GM19099 (cell line): ENCODE measurements around the gene FBXO39.

Source experiments
- POLR2A ChIP-seq: IDR thresholded peaks from 3 replicates; pipeline ENCODE4 v1.6.1; 2011; ENCODE audit warnings: low read depth; ENCODE audit not compliant: insufficient read length; ENCODE audit errors: extremely low read depth

FBXO39 gene

DNA sequence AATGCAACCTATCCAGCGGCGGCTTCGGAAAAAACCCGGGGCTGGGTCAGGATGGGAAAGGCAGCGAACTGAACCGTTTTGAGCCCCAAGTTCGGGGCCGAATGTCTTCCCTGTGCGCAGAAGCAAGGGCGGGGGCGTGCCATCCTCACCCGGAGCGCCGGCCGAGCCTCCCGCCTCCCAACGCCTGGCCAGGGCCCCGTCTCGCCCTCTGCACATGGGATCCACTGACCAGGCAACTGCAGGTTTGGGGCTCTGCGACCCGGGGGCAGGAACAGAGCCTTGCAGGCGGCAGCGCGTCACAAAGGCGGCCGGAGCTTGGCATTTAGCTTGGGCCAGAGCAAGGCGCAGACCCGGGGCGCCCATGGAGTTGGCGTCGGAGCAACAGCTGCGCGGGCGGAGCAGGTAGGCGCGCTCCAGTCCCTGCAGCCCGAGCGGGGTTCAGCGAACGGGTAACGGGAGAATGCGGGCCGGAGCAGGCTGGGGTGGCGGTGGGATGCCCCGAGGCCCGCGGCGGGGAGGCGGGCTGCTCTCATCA, at the start of gene FBXO39:
Gene FBXO39 (plus strand): TSS at position 345 of the 535 bp plus-strand sequence. CDS start 3,654 bp downstream, outside the sequence.
- peak; percentile 51 for TF ChIP-seq POLR2A

- TF ChIP-seq POLR2A, result no peak
These were observed 46.5 kb upstream of the FBXO39 start for GRCh38 chr17:6729531-6729930.

GRCh38 chr17:6748617-6749016, 27.4 kb upstream of the FBXO39 start:
- TF ChIP-seq POLR2A, result no peak

- no peak for TF ChIP-seq POLR2A
These were observed 26.5 kb upstream of the FBXO39 start for GRCh38 chr17:6749519-6749918.

GRCh38 chr17:6752068-6752909, 23.7 kb upstream of the FBXO39 start:
- no peak for TF ChIP-seq POLR2A

- no peak for TF ChIP-seq POLR2A
These were observed 23.0 kb upstream of the FBXO39 start for GRCh38 chr17:6753006-6753445.

DNA sequence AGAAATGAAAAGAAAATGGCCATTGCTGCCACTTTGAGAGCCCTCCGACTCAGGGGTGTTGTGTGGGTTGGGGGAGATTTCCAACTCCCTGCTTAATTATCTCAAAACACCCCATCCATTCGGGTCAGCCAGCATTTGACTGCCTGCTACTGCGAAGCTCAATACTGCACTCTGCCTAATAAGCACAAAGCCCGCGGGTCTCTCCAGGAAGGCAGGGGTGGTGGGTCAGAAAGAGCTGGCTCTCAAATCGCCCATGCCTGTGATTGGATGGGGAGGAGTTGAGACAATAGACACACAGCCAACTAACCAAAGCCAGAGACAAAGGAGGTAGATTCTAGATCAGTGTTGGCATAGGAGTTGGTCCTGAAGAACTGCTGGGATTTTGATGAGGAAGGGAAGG, 22.5 kb upstream of the FBXO39 start:
- TF ChIP-seq POLR2A, result no peak

DNA sequence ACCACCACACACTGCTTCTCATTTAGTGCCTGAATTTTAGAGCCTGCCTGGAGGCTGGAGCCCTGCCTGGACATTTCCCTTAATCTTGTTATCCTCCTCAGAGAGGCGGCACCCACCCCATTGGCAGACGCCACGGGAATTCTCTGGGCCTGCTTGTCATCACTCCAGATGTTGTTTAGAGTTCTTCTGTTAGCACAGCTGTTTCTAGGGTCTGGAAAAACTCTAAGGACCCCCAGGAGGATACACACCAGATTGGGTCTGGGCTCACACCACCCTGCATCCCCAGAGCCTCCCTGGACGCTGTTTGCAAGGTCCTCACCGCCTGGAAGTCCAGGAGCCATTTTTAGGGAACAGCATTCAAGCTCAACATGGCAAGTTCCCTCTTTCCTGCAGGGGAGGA, 20.7 kb upstream of the FBXO39 start:
- no peak for TF ChIP-seq POLR2A

GRCh38 chr17:6755731-6756184, 20.3 kb upstream of the FBXO39 start, which contains the start of gene XAF1:
XAF1 (plus strand) TSS chr17:6756046; CDS start chr17:6756079, 33 bp downstream.
- peak; percentile 76 for TF ChIP-seq POLR2A

GRCh38 chr17:6756425-6757031, 19.5 kb upstream of the FBXO39 start:
- peak; percentile 49 for TF ChIP-seq POLR2A

DNA sequence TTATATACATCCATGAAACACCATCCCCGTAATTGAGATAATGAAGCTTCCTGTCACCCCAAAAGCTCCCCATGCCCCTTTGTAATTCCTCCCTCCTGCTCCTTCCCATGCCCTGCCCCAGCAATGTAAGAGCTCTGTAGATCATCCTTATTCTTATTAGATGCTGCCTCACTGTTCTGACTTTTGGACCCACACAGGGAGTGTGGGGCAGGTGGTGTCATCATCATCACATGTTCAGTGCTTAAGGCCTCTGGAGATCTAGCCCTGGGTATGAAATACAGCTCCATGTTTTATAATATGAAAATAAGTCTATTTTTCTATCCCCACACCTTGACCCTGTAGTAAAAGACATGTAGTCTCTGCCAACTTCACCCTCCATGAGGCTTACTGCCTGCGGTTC, 18.3 kb upstream of the FBXO39 start:
- TF ChIP-seq POLR2A, result no peak

DNA sequence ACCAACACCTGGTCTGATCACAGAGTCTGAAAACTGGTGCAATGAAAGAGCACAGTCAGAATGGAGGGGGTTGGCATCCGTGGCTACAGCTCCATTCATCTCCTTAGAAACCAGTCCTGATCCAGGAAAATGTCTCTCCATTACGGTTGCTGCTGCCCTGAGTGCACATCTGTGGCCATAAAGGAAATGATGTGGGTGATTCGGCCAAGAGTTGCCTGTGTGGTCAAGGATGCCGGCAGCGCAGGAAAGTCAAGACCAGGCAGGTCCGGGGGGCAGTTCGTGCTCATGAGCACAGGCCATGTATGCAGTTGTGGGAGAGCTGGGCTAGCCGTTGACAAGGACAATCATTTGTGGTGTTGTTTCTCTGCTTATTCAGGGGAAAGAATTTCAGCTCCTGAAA, 14.2 kb upstream of the FBXO39 start:
- no peak for TF ChIP-seq POLR2A

- no peak for TF ChIP-seq POLR2A
These were observed 7.6 kb upstream of the FBXO39 start for GRCh38 chr17:6768447-6768846.

DNA sequence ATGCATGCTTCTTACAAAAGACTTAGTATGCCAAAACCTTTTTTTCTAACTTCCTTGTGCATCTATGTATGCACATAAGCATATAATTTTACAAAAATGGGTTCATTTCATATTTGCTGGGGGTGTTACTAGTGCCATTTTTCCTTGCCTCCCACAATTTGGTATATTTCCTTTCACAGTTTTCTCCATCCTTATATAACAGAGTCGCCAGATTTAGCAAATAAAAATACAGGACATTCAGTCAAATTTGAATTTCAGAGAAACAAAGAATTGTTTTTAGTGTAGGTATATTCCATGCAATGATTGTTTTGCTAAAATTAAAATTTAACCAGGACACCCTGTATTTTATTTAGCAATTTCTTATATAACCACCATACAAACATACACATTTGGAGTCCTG, 4.0 kb upstream of the FBXO39 start:
- TF ChIP-seq POLR2A, result no peak

DNA sequence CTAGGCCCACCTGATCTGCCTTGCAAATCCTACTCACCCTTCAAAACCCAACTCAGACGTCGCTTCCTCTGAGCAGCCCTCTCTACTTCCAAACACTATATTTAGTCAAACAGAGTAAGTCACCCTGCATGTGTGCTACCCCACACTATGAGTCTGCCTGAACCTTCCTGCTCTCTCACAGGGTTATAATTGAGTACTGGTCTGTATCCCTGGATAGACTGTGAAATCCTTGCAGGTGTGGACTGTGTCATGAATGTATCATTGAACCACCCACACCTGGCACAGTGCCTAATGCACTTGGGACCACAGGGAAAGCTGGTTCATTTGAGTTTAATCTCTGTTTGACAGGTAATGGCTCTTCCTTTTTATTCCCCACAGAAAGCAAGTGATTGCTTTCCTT, 3.4 kb downstream of the FBXO39 start:
- no peak for TF ChIP-seq POLR2A

GRCh38 chr17:6780001-6780400, 4.0 kb downstream of the FBXO39 start:
- no peak for TF ChIP-seq POLR2A
